H9 (cell line): ENCODE results near the gene COMMD10. TPM values are rescaled to one million over a fixed set of nuclear protein-coding genes. Genes with fewer than 3 reads are reported as not detected.

ENCODE experiments used
- DNase-seq: peaks from one replicate; pipeline ENCODE4 v3.0.0-alpha.2; 2017
- H2AFZ ChIP-seq: one replicate; pipeline ENCODE4 v1.6.1; 2013; ENCODE audit warnings: mild to moderate bottlenecking, low read length, control low read depth, moderate library complexity
- H2AK5ac ChIP-seq: 2 replicates; pipeline ENCODE4 v1.6.1; 2013; ENCODE audit warnings: low read length, control low read depth, mixed read lengths; ENCODE audit not compliant: insufficient read length
- H2BK120ac ChIP-seq: one replicate; pipeline ENCODE4 v1.6.1; 2013; ENCODE audit warnings: low read depth, mild to moderate bottlenecking, low read length, control low read depth, inconsistent platforms; ENCODE audit not compliant: poor library complexity, severe bottlenecking
- H2BK12ac ChIP-seq: 2 replicates; pipeline ENCODE4 v1.6.1; 2013; ENCODE audit warnings: low read length, control low read depth, mixed read lengths, low read depth; ENCODE audit not compliant: insufficient read length
- H2BK15ac ChIP-seq: 2 replicates; pipeline ENCODE4 v1.6.1; 2013; ENCODE audit warnings: low read depth, low read length, control low read depth
- H2BK20ac ChIP-seq: one replicate; pipeline ENCODE4 v1.6.1; 2013; ENCODE audit warnings: low read depth, mild to moderate bottlenecking, low read length, control low read depth, inconsistent platforms; ENCODE audit not compliant: poor library complexity, severe bottlenecking
- H2BK5ac ChIP-seq: 2 replicates; pipeline ENCODE4 v1.6.1; 2013; ENCODE audit warnings: low read length, control low read depth, mixed read lengths; ENCODE audit not compliant: insufficient read length
- H3K14ac ChIP-seq: 2 replicates; pipeline ENCODE4 v1.6.1; 2013; ENCODE audit warnings: low read length, control low read depth; ENCODE audit not compliant: insufficient read depth
- H3K18ac ChIP-seq: 2 replicates; pipeline ENCODE4 v1.6.1; 2013; ENCODE audit warnings: low read depth, mild to moderate bottlenecking, mixed read lengths, low read length, control low read depth; ENCODE audit not compliant: insufficient read length
- H3K23ac ChIP-seq: 2 replicates; pipeline ENCODE4 v1.6.1; 2013; ENCODE audit warnings: low read length, control low read depth, mixed read lengths, low read depth; ENCODE audit not compliant: insufficient read length
- H3K23me2 ChIP-seq: 2 replicates; pipeline ENCODE4 v1.6.1; 2013; ENCODE audit warnings: low read depth, mild to moderate bottlenecking, mixed read lengths, low read length, control low read depth; ENCODE audit not compliant: insufficient read length, poor library complexity, severe bottlenecking
- H3K27ac ChIP-seq: 2 replicates; pipeline ENCODE4 v1.5.1; 2013; ENCODE audit warnings: low read length, control low read depth, mixed read lengths, low read depth; ENCODE audit not compliant: insufficient read length
- H3K27me3 ChIP-seq: 2 replicates; pipeline ENCODE4 v1.6.1; 2013; ENCODE audit warnings: low read length, control low read depth, inconsistent platforms; ENCODE audit not compliant: insufficient read depth
- H3K4ac ChIP-seq: 2 replicates; pipeline ENCODE4 v1.6.1; 2013; ENCODE audit warnings: low read depth, mild to moderate bottlenecking, control low read depth, inconsistent platforms, low read length, moderate library complexity
- H3K4me1 ChIP-seq: 2 replicates; pipeline ENCODE4 v1.6.1; 2013; ENCODE audit warnings: low read length, control low read depth, inconsistent platforms; ENCODE audit not compliant: insufficient read depth
- H3K4me2 ChIP-seq: 2 replicates; pipeline ENCODE4 v1.6.1; 2013; ENCODE audit warnings: low read length, control low read depth, mixed read lengths; ENCODE audit not compliant: insufficient read length, insufficient read depth
- H3K56ac ChIP-seq: 2 replicates; pipeline ENCODE4 v1.6.1; 2013; ENCODE audit warnings: low read depth, mild to moderate bottlenecking, mixed read lengths, low read length, control low read depth; ENCODE audit not compliant: insufficient read length
- H3K79me1 ChIP-seq: 2 replicates; pipeline ENCODE4 v1.6.1; 2013; ENCODE audit warnings: low read depth, mild to moderate bottlenecking, moderate library complexity, low read length, control low read depth, inconsistent platforms; ENCODE audit not compliant: insufficient read depth, poor library complexity, severe bottlenecking
- H3K79me2 ChIP-seq: 2 replicates; pipeline ENCODE4 v1.6.1; 2013; ENCODE audit warnings: low read length, control low read depth, inconsistent platforms; ENCODE audit not compliant: insufficient read depth
- H3K9ac ChIP-seq: 2 replicates; pipeline ENCODE4 v1.6.1; 2013; ENCODE audit warnings: low read length, control low read depth, mixed read lengths; ENCODE audit not compliant: insufficient read length; ENCODE audit errors: extremely low read depth
- H3K9me3 ChIP-seq: one replicate; pipeline ENCODE4 v1.6.1; 2013; ENCODE audit warnings: low read depth, low read length, inconsistent platforms; ENCODE audit not compliant: control insufficient read depth
- H3T11ph ChIP-seq: one replicate; pipeline ENCODE4 v1.6.1; 2013; ENCODE audit warnings: mild to moderate bottlenecking, low read length, control low read depth, inconsistent platforms
- H4K20me1 ChIP-seq: one replicate; pipeline ENCODE4 v1.6.1; 2013; ENCODE audit not compliant: control insufficient read depth, insufficient read length, insufficient read depth
- H4K5ac ChIP-seq: 2 replicates; pipeline ENCODE4 v1.6.1; 2013; ENCODE audit warnings: low read depth, mild to moderate bottlenecking, mixed read lengths, low read length, control low read depth; ENCODE audit not compliant: insufficient read length
- H4K8ac ChIP-seq: replicated peaks from 2 replicates; pipeline ENCODE4 v1.6.1; 2013; ENCODE audit warnings: low read length, control low read depth, mixed read lengths, low read depth; ENCODE audit not compliant: insufficient read length
- H4K91ac ChIP-seq: 2 replicates; pipeline ENCODE4 v1.6.1; 2013; ENCODE audit warnings: low read depth, mild to moderate bottlenecking, moderate library complexity, mixed read lengths, low read length, control low read depth; ENCODE audit not compliant: insufficient read length
- H3K27ac Mint-ChIP-seq, 3 experiments: 2 replicates in 2 of 3; 3 replicates in 1 of 3; pipeline ENCODE4 v1.8.0; 2020 to 2021; ENCODE audit warnings: mixed read lengths in 3 of 3, mild to moderate bottlenecking in 1 of 3, moderate library complexity in 1 of 3
- H3K27me3 Mint-ChIP-seq: 2 replicates; pipeline ENCODE4 v1.8.0; 2021; ENCODE audit warnings: low read depth, mild to moderate bottlenecking, moderate library complexity, mixed read lengths
- H3K36me3 Mint-ChIP-seq, 3 experiments: 2 replicates in 2 of 3; 3 replicates in 1 of 3; pipeline ENCODE4 v1.8.0; 2020 to 2021; ENCODE audit warnings: low read depth in 3 of 3, mixed read lengths in 3 of 3; ENCODE audit not compliant: insufficient read depth in 1 of 3
- H3K4me1 Mint-ChIP-seq, 2 experiments: 2 replicates each; pipeline ENCODE4 v1.8.0; 2020; ENCODE audit warnings: mixed read lengths in 2 of 2
- H3K4me3 Mint-ChIP-seq, 2 experiments: 2 replicates in 1 of 2; 3 replicates in 1 of 2; pipeline ENCODE4 v1.8.0; 2020 to 2021; ENCODE audit warnings: mild to moderate bottlenecking in 2 of 2, mixed read lengths in 2 of 2, moderate library complexity in 1 of 2
- H3K9me3 Mint-ChIP-seq, 2 experiments: 2 replicates in 1 of 2; 3 replicates in 1 of 2; pipeline ENCODE4 v1.8.0; 2020; ENCODE audit warnings: mild to moderate bottlenecking in 2 of 2, mixed read lengths in 2 of 2, moderate library complexity in 1 of 2
- CTCF ChIP-seq: fragments of 200-600 bp; sonication (generic); conservative IDR thresholded peaks from 3 replicates; pipeline ENCODE4 v1.8.0; 2021; ENCODE audit warnings: antibody characterized with exemption, mild to moderate bottlenecking
- WGBS: extraction: QIAGEN DNeasy Blood & Tissue Kit; methylation state at CpG from one replicate; pipeline ENCODE4 v1.1.7; 2013; ENCODE audit warnings: missing lambda C conversion rate, low lambda C conversion rate, mixed read lengths; ENCODE audit not compliant: insufficient read length; ENCODE audit errors: extremely low coverage; 5-methylcytosine and 5-hydroxymethylcytosine counted together
- total RNA-seq: library from RNA; stranded (reverse); gene quantifications from 2 replicates; pipeline ENCODE4 v1.2.1, GENCODE V29; 2021

Gene COMMD10
- total RNA-seq, 1 experiment from 2014 or later, result 33.9 TPM

GRCh38 chr5:116297296-116297814 is 212.5 kb downstream of the COMMD10 start:
- H3K79me2 ChIP-seq, result no peaks in the 10 kb centered on the region; the same call in 1 of the 2 replicates
- DNase-seq, result no peak
- no peak overlapping the region for H2BK120ac ChIP-seq
- H3K27me3 ChIP-seq, result no peaks in the 10 kb centered on the region
- H2BK15ac ChIP-seq, result no peak overlapping the region
- H4K5ac ChIP-seq, result no peak overlapping the region
- H3K9me3 Mint-ChIP-seq, result no peaks in the 10 kb centered on the region
- H2AK5ac ChIP-seq, result no peak overlapping the region
- peaks cover 1 to 6% of the 10 kb centered on the region in 2 experiments for H3K4me1 Mint-ChIP-seq
- no peak overlapping the region for H4K8ac ChIP-seq
- no peak overlapping the region for H3K14ac ChIP-seq
- no peak overlapping the region for H4K91ac ChIP-seq
- H3K4me3 Mint-ChIP-seq, result no peak overlapping the region
- WGBS, result no CpG with 5 or more reads among the region's 5 CpGs
- no peak overlapping the region for H3K23ac ChIP-seq
- no peak overlapping the region for H3K27ac Mint-ChIP-seq
- H3K18ac ChIP-seq, result no peak overlapping the region
- H3K4ac ChIP-seq, result no peak overlapping the region
- H3K36me3 Mint-ChIP-seq, result peaks cover 3 to 9% (median 7%) of the 10 kb centered on the region in 3 experiments; a peak in 6 of 7 replicates
- H3K4me1 ChIP-seq, result no peaks in the 10 kb centered on the region
- H3K9me3 ChIP-seq, result no peaks in the 10 kb centered on the region
- H2BK20ac ChIP-seq, result no peak overlapping the region
- no peak overlapping the region for H3K56ac ChIP-seq
- peak; percentile 61 for TF ChIP-seq CTCF
- H2AFZ ChIP-seq, result no peak overlapping the region
- no peak overlapping the region for H3K27ac ChIP-seq
- no peak overlapping the region for H2BK12ac ChIP-seq
- H2BK5ac ChIP-seq, result no peak overlapping the region
- no peaks in the 10 kb centered on the region for H3K79me1 ChIP-seq
- H3K4me2 ChIP-seq, result no peak overlapping the region
- no peaks in the 10 kb centered on the region for H3K27me3 Mint-ChIP-seq
- no peak overlapping the region for H3T11ph ChIP-seq
- no peaks in the 10 kb centered on the region for H3K23me2 ChIP-seq
- no peak overlapping the region for H3K9ac ChIP-seq
- no peaks in the 10 kb centered on the region for H4K20me1 ChIP-seq
